Measurements from ENCODE around the gene TAS2R20.

Gene TAS2R20

DNA sequence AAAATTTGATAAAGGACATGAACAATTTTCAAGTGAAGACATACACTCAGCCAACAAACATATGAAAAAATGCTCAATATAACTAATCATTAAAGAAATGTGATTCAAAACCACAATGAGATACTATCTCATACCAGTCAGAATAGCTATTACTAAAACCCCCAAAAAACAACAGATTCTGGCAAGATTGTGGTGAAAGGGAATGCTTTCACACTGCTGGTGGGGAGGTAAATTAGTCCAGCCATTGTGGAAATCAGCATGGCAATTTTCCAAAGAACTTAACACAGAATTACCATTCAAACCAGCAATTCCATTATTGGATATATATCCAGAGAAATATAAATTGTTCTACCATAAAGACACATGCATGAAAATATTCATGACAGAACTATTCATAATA lies 40.4 kb downstream of the TAS2R20 start:
- DNase-seq = no peak

DNA sequence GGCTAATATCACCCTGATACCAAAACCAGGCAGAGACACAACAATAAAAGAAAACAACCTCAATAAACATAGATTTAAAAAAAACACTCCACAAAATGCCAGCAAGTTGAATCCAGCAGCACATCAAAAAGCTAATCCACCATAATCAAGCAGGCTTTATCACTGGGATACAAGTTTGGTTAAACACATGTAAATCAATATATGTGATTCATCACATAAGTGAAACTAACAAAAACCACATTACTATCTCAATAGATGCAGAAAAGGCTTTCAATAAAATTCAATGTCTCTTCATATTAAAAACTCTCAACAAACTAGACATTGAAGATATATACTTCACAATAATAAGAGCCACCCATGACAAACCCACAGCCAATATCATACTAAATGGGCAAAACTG lies 42.0 kb downstream of the TAS2R20 start:
- no peak for DNase-seq

DNA sequence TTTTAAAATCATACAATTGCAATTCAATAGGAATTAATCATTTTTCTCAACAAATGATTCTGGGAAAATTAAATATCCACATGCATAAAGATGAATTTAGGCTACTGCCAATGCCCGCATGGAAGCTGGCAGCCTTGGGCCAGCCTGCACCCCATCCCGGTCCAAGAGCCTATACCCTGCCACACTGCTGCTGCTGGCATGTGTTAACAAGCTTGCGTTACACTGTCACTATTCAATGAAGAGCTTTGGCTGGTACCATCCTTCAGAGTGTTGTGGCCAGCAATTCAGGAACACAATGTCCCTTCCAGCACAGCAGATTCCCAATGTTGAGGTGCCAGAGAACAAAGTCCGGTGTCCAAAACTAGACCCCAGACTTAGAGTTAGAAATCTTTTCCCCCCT lies 45.5 kb downstream of the TAS2R20 start:
- DNase-seq = no peak
